ENCODE results near the gene ZNF664.

DNA sequence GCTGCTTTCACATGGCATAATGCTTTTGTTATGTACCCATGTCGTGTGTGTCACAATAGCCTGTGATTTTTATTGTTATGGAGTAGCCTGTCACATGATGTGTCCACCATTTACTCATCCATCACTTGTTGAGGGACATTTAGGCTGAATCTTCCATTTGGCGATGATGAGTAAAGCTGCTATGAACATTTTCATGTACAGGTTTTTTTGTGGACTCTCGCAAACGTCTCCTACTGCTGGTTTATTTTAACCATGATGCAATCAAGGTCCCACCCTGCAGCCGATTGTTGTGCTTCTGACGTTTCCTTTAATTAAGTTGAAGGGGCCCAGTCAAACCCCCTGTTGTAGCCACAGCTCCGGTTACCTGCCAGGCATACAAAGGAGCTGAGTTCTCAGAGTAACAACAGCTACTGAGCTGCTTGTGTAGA is 63.2 kb downstream of the ZNF664 start:
- TF ChIP-seq, protein P1, sequence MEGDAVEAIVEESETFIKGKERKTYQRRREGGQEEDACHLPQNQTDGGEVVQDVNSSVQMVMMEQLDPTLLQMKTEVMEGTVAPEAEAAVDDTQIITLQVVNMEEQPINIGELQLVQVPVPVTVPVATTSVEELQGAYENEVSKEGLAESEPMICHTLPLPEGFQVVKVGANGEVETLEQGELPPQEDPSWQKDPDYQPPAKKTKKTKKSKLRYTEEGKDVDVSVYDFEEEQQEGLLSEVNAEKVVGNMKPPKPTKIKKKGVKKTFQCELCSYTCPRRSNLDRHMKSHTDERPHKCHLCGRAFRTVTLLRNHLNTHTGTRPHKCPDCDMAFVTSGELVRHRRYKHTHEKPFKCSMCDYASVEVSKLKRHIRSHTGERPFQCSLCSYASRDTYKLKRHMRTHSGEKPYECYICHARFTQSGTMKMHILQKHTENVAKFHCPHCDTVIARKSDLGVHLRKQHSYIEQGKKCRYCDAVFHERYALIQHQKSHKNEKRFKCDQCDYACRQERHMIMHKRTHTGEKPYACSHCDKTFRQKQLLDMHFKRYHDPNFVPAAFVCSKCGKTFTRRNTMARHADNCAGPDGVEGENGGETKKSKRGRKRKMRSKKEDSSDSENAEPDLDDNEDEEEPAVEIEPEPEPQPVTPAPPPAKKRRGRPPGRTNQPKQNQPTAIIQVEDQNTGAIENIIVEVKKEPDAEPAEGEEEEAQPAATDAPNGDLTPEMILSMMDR (IDR thresholded peaks at IDR 0.05) = no peak
- no peak for TF ChIP-seq POLR2A (IDR thresholded peaks at IDR 0.05)

All from thyroid gland (tissue), 4 donors.